Aorta (tissue), 5 donors: ENCODE data around the gene GATA3. TPM values are rescaled to one million over a fixed set of nuclear protein-coding genes. Genes with fewer than 3 reads are reported as not detected.
A peak's percentile ranks its signal among the peaks of the same experiment; 100 is the strongest.

Experiments
- ATAC-seq: fragments of 200-7000 bp; cut with Tn5 transposase; one replicate; pipeline ENCODE4 v1.9.1; 2022; ENCODE audit warnings: moderate library complexity; ENCODE audit not compliant: low FRiP score
- DNase-seq, 2 donors: peaks; one replicate each; pipeline ENCODE4 v3.0.0-alpha.2; 2020
- H3K27ac ChIP-seq, 2 donors: one replicate each; pipeline ENCODE4 v1.5.1; 2013; ENCODE audit warnings: low read length in 2 of 2, mild to moderate bottlenecking in 2 of 2, moderate library complexity in 2 of 2, control low read depth in 1 of 2, inconsistent platforms in 1 of 2, low read depth in 1 of 2
- H3K27me3 ChIP-seq, 2 donors: one replicate each; pipeline ENCODE4 v1.6.1; 2013; ENCODE audit warnings: control low read depth in 1 of 2, low read length in 1 of 2, mild to moderate bottlenecking in 1 of 2, moderate library complexity in 1 of 2; ENCODE audit not compliant: insufficient read depth in 2 of 2, control insufficient read depth in 1 of 2
- H3K36me3 ChIP-seq, 2 donors: one replicate each; pipeline ENCODE4 v1.6.1; 2013; ENCODE audit warnings: control low read depth in 1 of 2, low read length in 1 of 2, mild to moderate bottlenecking in 1 of 2; ENCODE audit not compliant: insufficient read depth in 2 of 2, control insufficient read depth in 1 of 2
- H3K4me1 ChIP-seq, 2 donors: one replicate each; pipeline ENCODE4 v1.6.1; 2013; ENCODE audit warnings: low read length in 2 of 2, control low read depth in 1 of 2, mild to moderate bottlenecking in 1 of 2, moderate library complexity in 1 of 2; ENCODE audit not compliant: insufficient read depth in 2 of 2, control insufficient read depth in 1 of 2
- H3K4me3 ChIP-seq, 2 donors: one replicate each; pipeline ENCODE4 v1.5.1; 2013; ENCODE audit warnings: low read length in 2 of 2, control low read depth in 1 of 2, mild to moderate bottlenecking in 1 of 2
- H3K9me3 ChIP-seq: one replicate; pipeline ENCODE4 v1.6.1; 2013; ENCODE audit warnings: mild to moderate bottlenecking, low read length; ENCODE audit not compliant: control insufficient read depth
- WGBS, 2 donors: extraction: QIAGEN DNeasy Blood & Tissue Kit; methylation state at CpG; one replicate each; pipeline ENCODE4 v1.1.7; 2013; 5-methylcytosine and 5-hydroxymethylcytosine counted together
- intact Hi-C, 2 donors: fragments of 100-400 bp; cut with DNase I; formaldehyde crosslinking; loops; one replicate each; pipeline versions ENCODE4 v1.14.2 to v1.15.0; 2022
- polyA plus RNA-seq, 2 donors: library from polyadenylated mRNA; stranded (reverse); fragments of 200-250 nt; gene quantifications; one replicate each; pipeline ENCODE4 v1.2.3, GENCODE V29; 2013
- total RNA-seq, 2 donors: library from RNA; stranded (reverse); fragmentation: NEBNext Ultra II Directional; extraction: Animal tissue kit (Norgen Biotek cat#: 25700); gene quantifications; one replicate each; pipeline ENCODE4 v1.2.1, GENCODE V29; 2021
- donor health status: healthy with polysubstance abuse.
- donor health status: Bipolar disorder and iron deficiency.
- donor health status: DM: no; HTN: no; CAD: no.
- donor health status: DM: no; HTN: no; CAD: no.
- donor health status: DM: yes; HTN: yes; CAD: no.

GATA3 gene
- total and polyA plus RNA-seq, 4 donors, result 0.78 to 2.0 (median 1.4) TPM; not detected in 1

- peak overlapping the region in 1 of 2 donors; percentile 22 for H3K4me3 ChIP-seq
- intact Hi-C loops, result no loop called here
- H3K36me3 ChIP-seq, result no peaks in the 10 kb centered on the region
- WGBS, 2 donors, result 6 to 8% methylated on average over 48 to 51 of the region's 51 CpGs
- no peak for ATAC-seq
- no peaks in the 10 kb centered on the region for H3K9me3 ChIP-seq
- no peaks in the 10 kb centered on the region for H3K4me1 ChIP-seq
- H3K27me3 ChIP-seq, result no peaks in the 10 kb centered on the region
- no peak overlapping the region for H3K27ac ChIP-seq
- peak in 1 of 2 donors; percentile 65 for DNase-seq
These were observed 5.2 kb upstream of the GATA3 start for GRCh38 chr10:8049045-8049864.

DNA sequence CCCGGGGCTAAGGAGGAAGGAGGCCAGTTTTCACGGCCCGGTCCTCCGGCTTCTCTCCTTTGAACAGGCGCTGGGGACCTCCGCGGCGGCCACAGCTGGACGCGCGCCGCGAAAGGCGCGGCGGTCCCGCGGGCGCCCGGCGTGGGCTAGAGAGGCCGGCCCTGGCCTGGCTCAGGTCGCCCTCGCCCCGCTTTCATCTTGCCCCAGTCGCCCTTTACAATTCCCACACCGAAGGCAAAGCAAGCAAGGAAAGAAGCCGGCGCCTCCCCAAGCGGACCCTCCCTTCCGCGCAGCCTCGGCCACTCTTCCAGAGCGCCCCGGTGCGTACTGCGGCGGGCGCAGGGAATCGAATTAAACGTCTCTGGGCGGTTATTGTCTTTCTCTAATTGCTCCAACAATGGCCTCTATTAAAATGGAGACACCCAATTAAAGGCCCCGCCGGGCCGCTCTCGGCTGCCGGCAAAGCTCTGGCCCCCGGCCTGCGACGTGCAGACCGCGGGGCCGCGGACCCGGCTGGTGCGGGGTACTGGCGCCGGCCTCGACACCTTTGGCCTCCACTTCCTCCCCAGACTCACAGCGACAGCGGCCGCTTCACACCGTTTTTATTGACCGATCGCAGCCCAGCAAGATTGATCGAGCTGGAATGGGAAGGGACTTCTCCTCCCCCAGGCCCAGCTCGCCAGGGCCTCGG lies 4.5 kb upstream of the GATA3 start:
- intact Hi-C loops, result no loop called here
- Histone ChIP-seq H3K4me1 (no peaks in the 10 kb centered on the region), H3K4me3 (peak overlapping the region; percentile 12 to 22), H3K9me3 (no peaks in the 10 kb centered on the region), H3K36me3 (no peaks in the 10 kb centered on the region), H3K27me3 (no peaks in the 10 kb centered on the region), H3K27ac (no peak overlapping the region)
- ATAC-seq (no peak), DNase-seq (peak in 1 of 2 donors; percentile 67)
- 1 to 2% methylated on average over 59 to 68 of the region's 68 CpGs for WGBS, 2 donors

DNA sequence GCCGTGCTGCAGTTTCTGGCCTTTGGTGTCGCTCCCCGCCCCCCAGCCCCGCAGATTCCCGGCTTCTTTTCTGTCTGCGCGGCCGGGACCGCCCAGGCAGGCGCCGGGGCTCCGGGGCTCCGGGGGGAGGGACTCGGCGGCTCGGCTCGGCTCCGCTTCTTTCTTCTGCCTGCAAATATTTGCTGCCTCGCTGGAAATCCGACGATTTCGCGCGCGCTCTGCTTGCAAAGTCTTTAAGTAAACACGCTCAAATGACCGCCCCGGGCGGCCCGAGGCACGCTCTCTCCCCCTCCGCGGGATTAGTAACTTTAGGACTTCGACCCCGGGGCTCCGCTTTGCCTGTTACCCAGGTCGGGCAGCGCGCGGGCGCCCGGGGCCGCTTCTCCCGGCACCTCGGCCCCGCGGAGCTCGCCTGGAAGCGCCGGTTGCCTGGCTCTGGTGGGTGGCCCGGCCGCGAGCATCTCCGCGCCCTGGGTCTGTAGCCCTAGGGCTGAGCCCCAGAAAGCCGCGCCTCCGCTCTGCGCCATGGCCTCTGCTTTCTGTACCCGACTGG lies 3.9 kb upstream of the GATA3 start:
- intact Hi-C loops, result no loop called here
- ATAC-seq, result no peak
- H3K4me1 ChIP-seq, result no peaks in the 10 kb centered on the region
- H3K27me3 ChIP-seq, result no peaks in the 10 kb centered on the region
- WGBS, 2 donors, result 1 to 2% methylated on average over 56 to 60 of the region's 60 CpGs
- H3K27ac ChIP-seq, result no peak overlapping the region
- H3K4me3 ChIP-seq, result peak overlapping the region; percentile 22 to 35
- no peaks in the 10 kb centered on the region for H3K36me3 ChIP-seq
- peak in 1 of 2 donors; percentile 82 for DNase-seq
- H3K9me3 ChIP-seq, result no peaks in the 10 kb centered on the region

GRCh38 chr10:8051109-8051821 lies 3.2 kb upstream of the GATA3 start:
- ATAC-seq (no peak), DNase-seq (no peak)
- 15 to 16% methylated on average over 46 to 51 of the region's 52 CpGs for WGBS, 2 donors
- no peak overlapping the region for H3K4me3 ChIP-seq
- no peaks in the 10 kb centered on the region for H3K36me3 ChIP-seq
- H3K27ac ChIP-seq, result no peak overlapping the region
- no peaks in the 10 kb centered on the region for H3K27me3 ChIP-seq
- H3K9me3 ChIP-seq, result no peaks in the 10 kb centered on the region
- intact Hi-C loops, result no loop called here
- no peaks in the 10 kb centered on the region for H3K4me1 ChIP-seq

DNA sequence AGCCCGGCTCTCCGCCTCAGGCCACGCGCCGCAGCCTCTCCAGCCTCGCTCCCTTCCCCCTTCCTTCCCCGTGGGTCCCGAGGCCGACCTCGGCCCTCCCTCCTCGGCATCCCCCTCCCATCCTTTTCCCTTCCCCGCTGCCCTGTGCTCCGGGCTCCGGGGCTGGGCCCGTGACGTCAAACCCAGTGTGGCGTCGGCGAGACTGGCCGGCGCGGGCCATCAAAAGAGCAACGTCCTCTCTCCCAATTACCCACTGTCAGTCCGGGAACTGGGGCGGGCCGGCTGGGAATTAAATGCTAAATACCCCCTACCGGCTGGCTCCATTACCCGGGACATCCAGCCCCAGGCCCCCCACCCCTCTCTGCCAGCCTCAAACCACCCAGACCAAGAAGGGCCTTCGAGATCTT lies 2.6 kb upstream of the GATA3 start:
- no peak overlapping the region for H3K27ac ChIP-seq
- H3K4me1 ChIP-seq, result no peaks in the 10 kb centered on the region
- DNase-seq, result peak in 1 of 2 donors; percentile 73
- H3K4me3 ChIP-seq, result no peak overlapping the region
- ATAC-seq, result no peak
- intact Hi-C loops, result no loop called here
- H3K36me3 ChIP-seq, result no peaks in the 10 kb centered on the region
- 14 to 19% methylated on average over 28 to 29 of the region's 29 CpGs for WGBS, 2 donors
- no peaks in the 10 kb centered on the region for H3K27me3 ChIP-seq
- no peaks in the 10 kb centered on the region for H3K9me3 ChIP-seq

DNA sequence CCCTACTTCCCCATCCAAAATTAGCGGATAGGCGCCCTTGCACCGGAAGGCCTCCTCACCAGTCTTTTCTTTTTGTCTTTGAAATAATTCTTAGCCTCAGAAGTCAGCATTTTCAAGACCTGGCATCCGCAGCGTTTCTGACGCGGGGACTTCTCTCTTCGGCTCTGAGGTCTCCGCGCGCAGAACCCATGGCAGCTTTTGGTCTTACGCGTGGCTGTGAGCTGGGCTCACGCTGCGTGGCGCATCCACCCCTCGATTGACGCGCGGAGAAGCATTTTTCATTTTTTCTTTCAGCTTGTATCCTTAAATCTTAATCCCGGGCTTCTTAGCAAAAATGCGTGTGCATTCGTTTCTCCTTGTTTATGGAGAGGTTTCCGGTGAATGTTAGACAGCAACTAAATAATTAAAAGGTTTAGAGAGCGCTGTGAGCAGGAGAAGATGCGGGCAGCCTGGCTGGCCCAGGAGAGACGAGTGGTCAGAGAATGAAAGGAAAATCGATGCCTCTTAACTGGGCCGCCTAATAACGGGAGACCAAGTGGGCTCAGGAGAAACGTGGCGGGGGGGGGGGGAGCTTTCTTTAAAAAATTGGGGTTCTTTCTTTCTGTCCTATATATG lies 2.0 kb upstream of the GATA3 start:
- Histone ChIP-seq H3K4me1 (no peaks in the 10 kb centered on the region), H3K4me3 (no peak overlapping the region), H3K9me3 (no peaks in the 10 kb centered on the region), H3K27me3 (no peaks in the 10 kb centered on the region), H3K27ac (no peak overlapping the region), H3K36me3 (no peaks in the 10 kb centered on the region)
- no peak for ATAC-seq
- intact Hi-C loops, result no loop called here
- 32 to 35% methylated on average over 32 of the region's 32 CpGs for WGBS, 2 donors
- DNase-seq, result no peak

- Histone ChIP-seq H3K4me3 (no peak overlapping the region), H3K4me1 (no peaks in the 10 kb centered on the region), H3K27me3 (no peaks in the 10 kb centered on the region), H3K36me3 (no peaks in the 10 kb centered on the region), H3K27ac (no peak overlapping the region), H3K9me3 (no peaks in the 10 kb centered on the region)
- intact Hi-C loops, result no loop called here
- ATAC-seq (no peak), DNase-seq (no peak)
- 20 to 21% methylated on average over 17 of the region's 17 CpGs for WGBS, 2 donors
These were observed 1.5 kb upstream of the GATA3 start for GRCh38 chr10:8052956-8053445.
